Endothelial cell of umbilical vein (primary cell): ENCODE results near the gene FEN1.

Experiments
- CTCF ChIP-seq, 2 donors: IDR thresholded peaks; 1 replicate in 1 of 2; 2 replicates in 1 of 2; pipeline ENCODE4 v1.5.1; 2011; ENCODE audit warnings: low read length in 2 of 2, mild to moderate bottlenecking in 2 of 2, moderate library complexity in 2 of 2, control low read depth in 1 of 2, inconsistent platforms in 1 of 2, low read depth in 1 of 2; ENCODE audit not compliant: insufficient read depth in 1 of 2; ENCODE audit errors: extremely low read depth in 1 of 2
- EZH2 ChIP-seq: IDR thresholded peaks from 2 replicates; pipeline ENCODE4 v1.6.1; 2012; ENCODE audit warnings: borderline replicate concordance, low read depth, mild to moderate bottlenecking, moderate library complexity, low read length, inconsistent platforms; ENCODE audit not compliant: severe bottlenecking
- GATA2 ChIP-seq: IDR thresholded peaks from 2 replicates; pipeline ENCODE4 v1.7.0; 2011; ENCODE audit warnings: low read depth, mild to moderate bottlenecking, moderate library complexity, mixed read lengths, low read length; ENCODE audit not compliant: insufficient read length, insufficient read depth
- JUN ChIP-seq: IDR thresholded peaks from 2 replicates; pipeline ENCODE4 v1.6.1; 2011; ENCODE audit warnings: borderline replicate concordance, low read depth; ENCODE audit not compliant: insufficient read length, insufficient read depth
- MAX ChIP-seq: IDR thresholded peaks from 2 replicates; pipeline ENCODE4 v1.6.1; 2011; ENCODE audit not compliant: insufficient read depth, insufficient read length
- MYC ChIP-seq: IDR thresholded peaks from one replicate; pipeline ENCODE4 v1.6.1; 2011; ENCODE audit warnings: mild to moderate bottlenecking, low read depth, low read length
- POLR2A ChIP-seq: IDR thresholded peaks from 2 replicates; pipeline ENCODE4 v1.6.1; 2012; ENCODE audit warnings: low read depth, mild to moderate bottlenecking, control low read depth, low read length
- POLR2AphosphoS5 ChIP-seq: IDR thresholded peaks from 2 replicates; pipeline ENCODE4 v1.6.1; 2012; ENCODE audit warnings: low read depth, mild to moderate bottlenecking, control low read depth, low read length, moderate library complexity; ENCODE audit not compliant: insufficient read depth

- TF ChIP-seq CTCF (IDR thresholded peaks at IDR 0.05; ENCODE audit: extremely low read depth in 1 of 2, insufficient read depth in 1 of 2, low read depth in 1 of 2, low read length in 2 of 2) = no peak
- no peak for TF ChIP-seq MYC
- TF ChIP-seq POLR2AphosphoS5 = no peak
- no peak for TF ChIP-seq MAX
- no peak for TF ChIP-seq GATA2
- no peak for TF ChIP-seq EZH2
- no peak for TF ChIP-seq POLR2A
- TF ChIP-seq JUN = no peak
Observed at GRCh38 chr11:61752925-61753521, 39.7 kb upstream of the FEN1 start.
